Fibroblast of gingiva (primary cell): ENCODE measurements around the gene OSCP1.

Source experiments
- DNase-seq: peaks from one replicate; pipeline ENCODE4 v3.0.0-alpha.2; 2011; ENCODE audit warnings: low read depth

The OSCP1 gene

GRCh38 chr1:36401602-36402503, 48.4 kb downstream of the OSCP1 start:
- DNase-seq: no peak

- DNase-seq: peak; percentile 82
Observed at GRCh38 chr1:36400825-36401601, 49.2 kb downstream of the OSCP1 start.

GRCh38 chr1:36400514-36400824, 49.8 kb downstream of the OSCP1 start:
- DNase-seq: no peak

GRCh38 chr1:36398370-36398977, 51.8 kb downstream of the OSCP1 start:
- DNase-seq: no peak

GRCh38 chr1:36397378-36398230, 52.6 kb downstream of the OSCP1 start, which contains the start of gene LSM10:
LSM10 (minus strand) TSS chr1:36397908; CDS start chr1:36394129, 3,779 bp downstream.
- peak; percentile 92 for DNase-seq

GRCh38 chr1:36397083-36397377, 53.2 kb downstream of the OSCP1 start:
- no peak for DNase-seq

- no peak for DNase-seq
Observed at GRCh38 chr1:36396359-36396758, 53.9 kb downstream of the OSCP1 start.

GRCh38 chr1:36393686-36394085, 56.6 kb downstream of the OSCP1 start:
- DNase-seq: no peak

- DNase-seq: no peak
Observed at GRCh38 chr1:36392836-36393235, 57.4 kb downstream of the OSCP1 start.

GRCh38 chr1:36391271-36391670, 59.0 kb downstream of the OSCP1 start:
- no peak for DNase-seq

GRCh38 chr1:36390411-36390810, 59.8 kb downstream of the OSCP1 start:
- DNase-seq: no peak

- no peak for DNase-seq
Observed at GRCh38 chr1:36389999-36390398, 60.3 kb downstream of the OSCP1 start.

GRCh38 chr1:36389261-36389660, 61.0 kb downstream of the OSCP1 start:
- DNase-seq: no peak

GRCh38 chr1:36387141-36387949, 62.9 kb downstream of the OSCP1 start:
- peak; percentile 94 for DNase-seq

GRCh38 chr1:36386265-36387140, 63.7 kb downstream of the OSCP1 start:
- peak; percentile 100 for DNase-seq

- DNase-seq: peak; percentile 99
Observed at GRCh38 chr1:36385410-36386264, 64.6 kb downstream of the OSCP1 start, which contains the start of gene STK40. STK40 (minus strand) TSS chr1:36385924; CDS start chr1:36361332, 24,592 bp downstream.

GRCh38 chr1:36384542-36385409, 65.5 kb downstream of the OSCP1 start:
- no peak for DNase-seq

GRCh38 chr1:36383240-36383639, 67.0 kb downstream of the OSCP1 start:
- no peak for DNase-seq
